Measurements from ENCODE around the gene CEP85L.

GRCh38 chr6:118506071-118506638 lies 145.2 kb downstream of the CEP85L start:
- TF ChIP-seq CTCF (conservative IDR thresholded peaks at IDR 0.05; ENCODE audit: low read length) (no peak), EZH2phosphoT487 (IDR thresholded peaks at IDR 0.05; ENCODE audit: borderline replicate concordance, low read depth, low read length) (no peak)

All from OCI-LY7 (cell line).